Esophagus squamous epithelium (tissue), 5 donors: Measurements from ENCODE around the gene ZNF225. TPM values are rescaled to one million over a fixed set of nuclear protein-coding genes. Genes with fewer than 3 reads are reported as not detected.
"Not testable (repeated sequence)": the region's sequence is repeated elsewhere in the genome, so short reads cannot be mapped to it uniquely, and the experiment has no call there.

ENCODE experiments used
- DNase-seq: peaks from one replicate; lab custom pipeline; 2025; lab: John Stamatoyannopoulos, UW
- H3K27ac ChIP-seq, 4 donors: fragments of 200-600 bp; sonication (generic); one replicate each; pipeline ENCODE4 v1.5.1; 2016 to 2019; ENCODE audit warnings: mild to moderate bottlenecking in 1 of 4
- H3K27me3 ChIP-seq, 4 donors: fragments of 200-600 bp; sonication (generic); 1 replicate in 3 of 4; 2 replicates in 1 of 4; pipeline versions ENCODE4 v1.5.1 to v1.6.0; 2017 to 2021; ENCODE audit warnings: antibody characterized with exemption in 1 of 4
- H3K36me3 ChIP-seq, 3 donors: fragments of 200-600 bp; sonication (generic); one replicate each; pipeline ENCODE4 v1.5.1; 2016 to 2019
- H3K4me1 ChIP-seq, 3 donors: fragments of 200-600 bp; sonication (generic); one replicate each; pipeline ENCODE4 v1.5.1; 2017 to 2019
- H3K4me3 ChIP-seq, 4 donors: fragments of 200-600 bp; sonication (generic); 1 replicate in 3 of 4; 2 replicates in 1 of 4; pipeline ENCODE4 v1.5.1; 2016 to 2019; ENCODE audit warnings: mild to moderate bottlenecking in 2 of 4, moderate library complexity in 1 of 4
- H3K9me3 ChIP-seq, 3 donors: fragments of 200-600 bp; sonication (generic); one replicate each; pipeline ENCODE4 v1.5.1; 2016 to 2019
- CTCF ChIP-seq, 6 experiments: fragments of 450-650 bp in 4 of 6; fragments of 200-600 bp in 2 of 6; sonication (generic) in 2 of 6; IDR thresholded peaks; one replicate each; pipeline ENCODE4 v1.5.1; 2016 to 2019; ENCODE audit warnings: antibody characterized with exemption in 6 of 6, mild to moderate bottlenecking in 4 of 6, moderate library complexity in 4 of 6
- POLR2A ChIP-seq, 4 donors: fragments of 450-650 bp; IDR thresholded peaks; one replicate each; pipeline ENCODE4 v1.6.1; 2017; ENCODE audit warnings: antibody characterized with exemption in 4 of 4, mild to moderate bottlenecking in 4 of 4, moderate library complexity in 3 of 4
- WGBS, 2 donors: methylation state at CpG; one replicate each; pipeline ENCODE4 v1.1.5; 2018; 5-methylcytosine and 5-hydroxymethylcytosine counted together
- intact Hi-C: fragments of 100-400 bp; cut with DNase I; formaldehyde crosslinking; loops from one replicate; pipeline ENCODE4 v1.15.0; 2022
- total RNA-seq, 4 donors: library from RNA; depleted of rRNA; stranded (reverse); fragments of >200 nt; gene quantifications; one replicate each; pipeline ENCODE4 v1.1.0, GENCODE V29; 2016
- donor health status: DM: yes; HTN: yes; CAD: no.

ZNF225 gene
- total RNA-seq, 4 donors from 2014 or later = 1.2 to 3.1 (median 2.4) TPM

- Histone ChIP-seq H3K4me3 (peak overlapping the region in 1 of 4 donors; percentile 33), H3K9me3 (peaks cover 6 to 94% (median 84%) of the 10 kb centered on the region in 3 donors), H3K27me3 (no peaks in the 10 kb centered on the region), H3K4me1 (no peaks in the 10 kb centered on the region), H3K27ac (no peak overlapping the region), H3K36me3 (peaks cover 18 to 65% (median 23%) of the 10 kb centered on the region in 3 donors)
- intact Hi-C loops = no loop called here
- TF ChIP-seq CTCF (IDR thresholded peaks at IDR 0.05) (no peak), POLR2A (IDR thresholded peaks at IDR 0.05) (no peak)
- no peak for DNase-seq
- WGBS, 2 donors = 92 to 94% methylated on average over 2 of the region's 2 CpGs
Measured at GRCh38 chr19:44156475-44156874, 43.3 kb downstream of the ZNF225 start.

GRCh38 chr19:44163789-44164188, 50.6 kb downstream of the ZNF225 start:
- Histone ChIP-seq H3K9me3 (peaks cover 0 to 77% (median 25%) of the 10 kb centered on the region in 3 donors), H3K4me3 (no peak overlapping the region), H3K36me3 (peaks cover 3 to 30% (median 4%) of the 10 kb centered on the region in 3 donors), H3K27me3 (no peaks in the 10 kb centered on the region), H3K27ac (no peak overlapping the region), H3K4me1 (peaks cover 6 to 24% (median 9%) of the 10 kb centered on the region in 3 donors)
- intact Hi-C loops = no loop called here
- DNase-seq = no peak
- no peak for TF ChIP-seq CTCF (IDR thresholded peaks at IDR 0.05)
- TF ChIP-seq POLR2A (IDR thresholded peaks at IDR 0.05) = no peak
- 93 to 95% methylated on average over 2 of the region's 2 CpGs for WGBS, 2 donors

GRCh38 chr19:44164327-44164672, 51.1 kb downstream of the ZNF225 start:
- Histone ChIP-seq H3K27ac (peak overlapping the region; percentile 79 to 92 (median 90)), H3K4me3 (peak overlapping the region; percentile 66 to 94 (median 79)), H3K4me1 (peaks cover 6 to 24% (median 9%) of the 10 kb centered on the region in 3 donors), H3K27me3 (no peaks in the 10 kb centered on the region), H3K36me3 (peaks cover 3 to 36% (median 7%) of the 10 kb centered on the region in 3 donors), H3K9me3 (peaks cover 0 to 77% (median 24%) of the 10 kb centered on the region in 3 donors)
- TF ChIP-seq POLR2A (IDR thresholded peaks at IDR 0.05) = no peak
- no peak for TF ChIP-seq CTCF (IDR thresholded peaks at IDR 0.05)
- 60 to 67% methylated on average over 1 to 3 of the region's 3 CpGs for WGBS, 2 donors
- intact Hi-C loops = no loop called here
- DNase-seq = no peak

GRCh38 chr19:44164673-44165512, 51.7 kb downstream of the ZNF225 start, which contains the start of gene ZNF226:
ZNF226 (plus strand) TSS chr19:44165100; CDS start chr19:44170081, 4,981 bp downstream.
- peak; percentile 50 for DNase-seq
- peak in 1 of 4 donors; percentile 41 for TF ChIP-seq POLR2A (IDR thresholded peaks at IDR 0.05)
- peak in 1 of 6 experiments; percentile 22 for TF ChIP-seq CTCF (IDR thresholded peaks at IDR 0.05)
- H3K4me3 ChIP-seq = peak within 1 kb of the TSS; percentile 66 to 94 (median 79)
- no peaks in the 10 kb centered on the region for H3K27me3 ChIP-seq
- intact Hi-C loops = no loop called here
- WGBS, 2 donors = 0 to 1% methylated on average over 22 to 30 of the region's 32 CpGs
- H3K4me1 ChIP-seq = peaks cover 6 to 24% (median 9%) of the 10 kb centered on the region in 3 donors
- peaks cover 8 to 41% (median 13%) of the 10 kb centered on the region in 3 donors for H3K36me3 ChIP-seq
- peak within 1 kb of the TSS; percentile 79 to 92 (median 90) for H3K27ac ChIP-seq
- H3K9me3 ChIP-seq = peaks cover 0 to 77% (median 29%) of the 10 kb centered on the region in 3 donors

GRCh38 chr19:44170660-44171059, 57.5 kb downstream of the ZNF225 start:
- H3K4me3 ChIP-seq, H3K27ac ChIP-seq, intact Hi-C loops, H3K27me3 ChIP-seq, DNase-seq: not testable (repeated sequence)
- Histone ChIP-seq H3K4me1 (peaks cover 0 to 15% (median 7%) of the 10 kb centered on the region in 3 donors), H3K9me3 (peaks cover 0 to 94% (median 62%) of the 10 kb centered on the region in 3 donors), H3K36me3 (peaks cover 50 to 99% (median 56%) of the 10 kb centered on the region in 3 donors)
- WGBS, 2 donors = 88 to 98% methylated on average over 6 of the region's 6 CpGs
